22Rv1 (cell line): Measurements from ENCODE around the gene SPATA16.

Source experiments
- CTCF ChIP-seq: fragments of 450-650 bp; IDR thresholded peaks from 2 replicates; pipeline ENCODE4 v1.5.1; 2017; ENCODE audit warnings: mild to moderate bottlenecking
- ZFX ChIP-seq: fragments of 450-650 bp; IDR thresholded peaks from 2 replicates; pipeline ENCODE4 v1.6.1; 2017; ENCODE audit warnings: antibody characterized with exemption, borderline replicate concordance

- TF ChIP-seq CTCF: no peak
- no peak for TF ChIP-seq ZFX
Observed at GRCh38 chr3:173030273-173030672, 110.8 kb downstream of the SPATA16 start.
